HUDEP-2 (cell line): ENCODE results near the gene IGIP.

Experiments used
- DNase-seq, 76 experiments: peaks; one replicate each; lab custom pipeline; 2025; ENCODE audit not compliant: unreplicated experiment in 76 of 76; lab: John Stamatoyannopoulos, UW

IGIP gene

GRCh38 chr5:140159014-140159927, 33.5 kb downstream of the IGIP start:
- DNase-seq, result no peak

GRCh38 chr5:140162275-140162674, 36.5 kb downstream of the IGIP start:
- DNase-seq, result no peak

DNA sequence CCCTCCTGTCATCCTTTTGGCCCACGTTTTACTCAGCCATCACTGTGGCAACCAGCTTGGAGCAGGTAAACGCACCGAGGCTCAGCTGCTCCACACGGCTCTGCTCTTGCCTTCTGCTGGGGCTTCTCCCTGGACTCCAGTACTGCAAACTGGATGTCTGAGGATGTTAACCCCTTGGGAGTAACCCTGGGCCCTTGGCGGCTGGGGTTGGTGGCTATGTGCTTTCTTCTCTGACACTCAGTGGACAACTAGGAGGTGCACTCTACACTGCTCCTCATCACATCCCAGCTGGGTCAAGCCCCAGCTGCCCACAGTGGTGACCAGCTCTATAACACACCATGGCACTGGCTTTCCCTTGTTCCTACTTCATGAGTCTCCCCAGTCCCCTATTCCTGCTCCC, 37.0 kb downstream of the IGIP start:
- no peak for DNase-seq

- DNase-seq, result peak in 40 of 76 experiments; percentile 8 to 65 (median 34)
These were observed 39.6 kb downstream of the IGIP start for GRCh38 chr5:140165101-140165922.

GRCh38 chr5:140165923-140166270, 40.2 kb downstream of the IGIP start:
- DNase-seq, result peak in 1 of 76 experiments; percentile 8

DNA sequence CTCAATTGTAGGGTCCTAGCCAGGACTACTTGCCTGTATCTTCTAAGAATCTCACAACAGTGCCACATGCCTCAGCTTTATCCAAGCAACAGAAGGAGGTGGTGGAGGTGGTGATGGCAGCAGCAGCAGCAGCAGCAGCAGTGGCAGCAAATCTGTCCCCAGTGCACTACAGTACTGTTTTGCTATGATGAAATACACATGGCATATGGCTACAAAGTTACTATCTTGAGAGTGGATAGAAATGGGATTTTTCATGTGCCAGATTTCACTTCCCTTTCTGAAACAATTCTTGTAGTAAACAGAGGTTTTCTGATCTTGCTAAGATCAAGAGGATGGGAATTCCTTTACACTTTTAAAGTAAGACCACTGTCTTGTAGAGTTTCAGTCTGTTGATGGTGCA, 41.2 kb downstream of the IGIP start:
- DNase-seq, result no peak

DNA sequence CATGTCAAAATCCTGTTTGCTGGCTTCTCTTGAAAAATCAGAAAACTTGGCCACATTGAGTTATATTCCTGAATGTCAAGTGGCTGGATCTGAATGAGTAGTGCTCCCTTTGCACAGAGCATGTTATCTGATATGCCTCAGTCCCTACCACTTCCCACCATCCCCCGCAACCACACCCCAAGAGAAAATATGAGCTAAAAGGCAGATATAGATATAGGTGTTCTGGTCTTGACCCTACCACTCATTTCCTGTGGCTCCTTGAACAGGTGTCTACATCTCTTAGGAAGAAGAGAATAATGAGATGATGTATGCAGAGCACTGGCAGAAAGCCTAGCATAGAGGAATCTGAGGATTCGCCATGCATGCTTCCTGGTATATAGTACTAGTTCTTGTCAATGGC, 42.6 kb downstream of the IGIP start:
- no peak for DNase-seq

DNA sequence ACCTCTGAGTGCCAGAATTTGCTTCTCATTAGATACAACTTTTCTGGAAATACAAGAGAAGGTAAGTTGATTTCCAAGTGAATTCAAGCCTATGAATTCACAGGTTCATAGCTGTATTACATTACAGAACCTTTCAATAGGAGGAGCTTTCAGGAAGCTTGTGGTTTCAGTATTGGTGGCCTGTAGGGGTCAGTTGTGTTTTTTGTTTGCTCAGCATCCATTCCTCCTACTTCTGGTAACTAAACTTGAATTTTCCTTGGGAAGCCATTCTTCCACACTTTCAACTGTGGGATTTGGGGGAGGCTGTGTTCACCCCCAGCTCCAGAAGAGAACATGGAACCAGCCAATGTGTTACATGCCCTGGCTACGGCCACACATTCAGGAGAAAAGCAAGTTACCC, 43.7 kb downstream of the IGIP start:
- peak in 2 of 76 experiments; percentile 7 to 10 for DNase-seq

DNA sequence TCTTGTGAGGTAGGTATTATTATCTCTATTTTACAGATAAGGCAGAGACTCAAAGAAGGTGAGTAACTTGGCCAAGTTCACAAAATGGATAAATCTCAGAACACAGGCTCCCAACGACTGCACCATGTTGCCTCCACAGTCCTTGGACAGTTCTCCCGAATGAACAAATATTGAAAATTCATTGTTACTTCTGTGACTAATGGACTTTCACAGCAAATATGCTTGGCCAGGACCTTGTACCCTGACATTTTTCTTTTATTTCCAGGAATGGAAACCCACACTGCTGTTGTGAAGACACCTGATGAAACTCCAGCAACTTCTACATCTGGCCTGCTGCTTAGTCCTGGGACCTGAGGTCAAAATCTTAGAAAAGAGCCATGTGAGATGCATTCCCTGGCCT, 46.7 kb downstream of the IGIP start:
- no peak for DNase-seq

- DNase-seq, result no peak
These were observed 48.3 kb downstream of the IGIP start for GRCh38 chr5:140174014-140174413.

GRCh38 chr5:140174465-140175366, 49.0 kb downstream of the IGIP start, which contains the start of gene CYSTM1:
CYSTM1 (plus strand) TSS chr5:140175188; CDS start chr5:140194466, 19,278 bp downstream.
- peak in 74 of 76 experiments; percentile 36 to 93 (median 85) for DNase-seq

- DNase-seq, result peak in 55 of 76 experiments; percentile 8 to 70 (median 44)
These were observed 49.8 kb downstream of the IGIP start for GRCh38 chr5:140175367-140176030.

- no peak for DNase-seq
These were observed 50.3 kb downstream of the IGIP start for GRCh38 chr5:140176031-140176387.

- DNase-seq, result peak in 4 of 76 experiments; percentile 15 to 31 (median 20)
These were observed 52.3 kb downstream of the IGIP start for GRCh38 chr5:140178086-140178410.

- DNase-seq, result no peak
These were observed 52.9 kb downstream of the IGIP start for GRCh38 chr5:140178482-140179116.
